GM12873 (cell line): ENCODE measurements around the gene SAT1.

Experiments used
- CTCF ChIP-seq: IDR thresholded peaks from 2 replicates; pipeline ENCODE4 v1.5.1; 2012; ENCODE audit warnings: low read depth, mild to moderate bottlenecking, moderate library complexity, low read length, control low read depth; ENCODE audit not compliant: insufficient read depth; ENCODE audit errors: missing control alignments

Gene SAT1

GRCh38 chrX:23815376-23815775 lies 32.4 kb downstream of the SAT1 start:
- no peak for TF ChIP-seq CTCF

- no peak for TF ChIP-seq CTCF
These were observed 33.2 kb downstream of the SAT1 start for GRCh38 chrX:23816179-23816578.

GRCh38 chrX:23817979-23818336 lies 35.0 kb downstream of the SAT1 start:
- no peak for TF ChIP-seq CTCF

- TF ChIP-seq CTCF: no peak
These were observed 36.6 kb downstream of the SAT1 start for GRCh38 chrX:23819385-23820234.

- no peak for TF ChIP-seq CTCF
These were observed 37.3 kb downstream of the SAT1 start for GRCh38 chrX:23820235-23820782.

GRCh38 chrX:23821847-23822246 lies 38.9 kb downstream of the SAT1 start:
- no peak for TF ChIP-seq CTCF

- no peak for TF ChIP-seq CTCF
These were observed 39.4 kb downstream of the SAT1 start for GRCh38 chrX:23822397-23822796.
